ENCODE measurements around the gene DST.

DST gene

DNA sequence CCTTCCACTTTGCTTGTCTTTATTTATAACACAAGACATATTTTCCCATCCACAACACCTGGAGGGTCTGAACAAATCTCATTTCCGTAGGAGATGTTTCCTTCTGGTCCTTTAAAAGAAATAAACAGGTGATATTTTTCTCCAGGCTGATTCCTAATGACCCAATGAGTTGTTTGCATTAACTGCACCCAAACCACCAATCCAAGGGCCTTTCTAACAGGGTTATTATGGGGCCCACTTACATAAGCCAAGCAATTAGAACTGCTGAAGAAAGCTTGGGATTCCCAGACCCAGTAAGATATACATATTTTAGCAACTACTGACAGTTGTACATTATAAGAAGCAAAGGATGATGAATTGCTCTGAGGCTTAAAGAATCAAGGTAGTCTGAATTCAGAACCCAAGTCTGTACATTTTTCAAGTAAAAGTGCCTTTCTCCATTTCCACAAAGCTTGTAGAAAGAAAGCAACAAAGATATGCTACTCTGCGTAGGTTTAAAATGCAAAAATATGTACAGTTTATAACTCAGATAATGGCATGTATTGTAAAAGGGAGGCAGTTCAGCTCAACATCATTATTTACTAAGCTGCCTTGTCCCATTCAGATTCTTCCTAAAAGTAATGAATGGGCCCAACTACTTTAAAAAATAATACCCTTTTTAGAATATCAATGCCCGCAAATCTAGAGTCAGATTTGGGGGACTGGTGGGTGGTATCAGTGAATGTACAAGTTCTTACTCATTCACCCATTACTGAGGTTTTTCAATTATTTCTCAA lies 120.0 kb downstream of the DST start:
- Histone ChIP-seq H3K4me3 (ENCODE audit: low read length in 2 of 2) (no peak overlapping the region), H3K4me1 (ENCODE audit: control insufficient read depth in 2 of 2, insufficient read depth in 1 of 2, low read depth in 1 of 2, low read length in 2 of 2) (peaks cover 2 to 11% of the 10 kb centered on the region in 2 donors), H2BK120ac (ENCODE audit: low read depth, low read length) (no peak overlapping the region), H3K23ac (ENCODE audit: low read depth, low read length, poor library complexity) (no peak overlapping the region), H3K4me2 (ENCODE audit: insufficient read depth, low read length, poor library complexity, severe bottlenecking) (no peak overlapping the region), H2AFZ (ENCODE audit: low read length) (no peak overlapping the region), H2BK12ac (ENCODE audit: low read length) (no peak overlapping the region), H3K36me3 (replicated peaks in 1 of 2; ENCODE audit: control insufficient read depth in 2 of 2, insufficient read depth in 2 of 2, low read length in 2 of 2) (peaks cover 0 to 73% of the 10 kb centered on the region in 2 donors), H3K9ac (ENCODE audit: low read depth, low read length, poor library complexity) (no peak overlapping the region), H3K27me3 (ENCODE audit: control insufficient read depth in 3 of 3, insufficient read depth in 3 of 3, low read depth in 1 of 3, low read length in 3 of 3) (no peaks in the 10 kb centered on the region), H3K79me1 (ENCODE audit: low read depth, low read length) (no peaks in the 10 kb centered on the region), H2AK5ac (ENCODE audit: low read depth, low read length) (no peak overlapping the region), H3K14ac (ENCODE audit: low read length) (no peak overlapping the region), H3K9me3 (replicated peaks in 1 of 2; ENCODE audit: control insufficient read depth in 2 of 2, insufficient read depth in 1 of 2, low read depth in 1 of 2, low read length in 2 of 2) (peaks cover 0 to 9% of the 10 kb centered on the region in 2 donors), H3K4ac (ENCODE audit: low read length) (no peak overlapping the region), H3K27ac (replicated peaks; ENCODE audit: low read length) (no peak overlapping the region), H3K18ac (ENCODE audit: low read length) (no peak overlapping the region), H4K8ac (ENCODE audit: low read depth, low read length) (no peak overlapping the region), H4K91ac (ENCODE audit: low read depth, low read length, poor library complexity) (no peak overlapping the region), H2BK5ac (ENCODE audit: low read length) (no peak overlapping the region), H2BK15ac (ENCODE audit: low read length) (no peak overlapping the region)
- WGBS, 2 donors (ENCODE audit: extremely low coverage in 2 of 2, insufficient read length in 2 of 2, insufficient replicate concordance in 1 of 2) = no CpG with 5 or more reads among the region's 3 CpGs
- DNase-seq (ENCODE audit: low spot score) = no peak

- no peak overlapping the region for H2BK5ac ChIP-seq (ENCODE audit: low read length)
- no peak overlapping the region for H4K8ac ChIP-seq (ENCODE audit: low read depth, low read length)
- no peak overlapping the region for H3K27ac ChIP-seq (replicated peaks; ENCODE audit: low read length)
- no peak overlapping the region for H3K4me3 ChIP-seq (ENCODE audit: low read length in 2 of 2)
- no peaks in the 10 kb centered on the region for H3K79me1 ChIP-seq (ENCODE audit: low read depth, low read length)
- no peak overlapping the region for H2BK120ac ChIP-seq (ENCODE audit: low read depth, low read length)
- peaks cover 0 to 71% of the 10 kb centered on the region in 2 donors for H3K36me3 ChIP-seq (replicated peaks in 1 of 2; ENCODE audit: control insufficient read depth in 2 of 2, insufficient read depth in 2 of 2, low read length in 2 of 2)
- no peak overlapping the region for H3K9ac ChIP-seq (ENCODE audit: low read depth, low read length, poor library complexity)
- WGBS, 2 donors (ENCODE audit: extremely low coverage in 2 of 2, insufficient read length in 2 of 2, insufficient replicate concordance in 1 of 2) = no CpG with 5 or more reads among the region's 2 CpGs
- no peak overlapping the region for H4K91ac ChIP-seq (ENCODE audit: low read depth, low read length, poor library complexity)
- no peak for DNase-seq (ENCODE audit: low spot score)
- peaks cover 2 to 10% of the 10 kb centered on the region in 2 donors for H3K4me1 ChIP-seq (ENCODE audit: control insufficient read depth in 2 of 2, insufficient read depth in 1 of 2, low read depth in 1 of 2, low read length in 2 of 2)
- no peak overlapping the region for H2AK5ac ChIP-seq (ENCODE audit: low read depth, low read length)
- H3K4ac ChIP-seq (ENCODE audit: low read length) = no peak overlapping the region
- no peak overlapping the region for H3K23ac ChIP-seq (ENCODE audit: low read depth, low read length, poor library complexity)
- no peaks in the 10 kb centered on the region for H3K27me3 ChIP-seq (ENCODE audit: control insufficient read depth in 3 of 3, insufficient read depth in 3 of 3, low read depth in 1 of 3, low read length in 3 of 3)
- H3K9me3 ChIP-seq (replicated peaks in 1 of 2; ENCODE audit: control insufficient read depth in 2 of 2, insufficient read depth in 1 of 2, low read depth in 1 of 2, low read length in 2 of 2) = peaks cover 0 to 9% of the 10 kb centered on the region in 2 donors
- H2BK15ac ChIP-seq (ENCODE audit: low read length) = no peak overlapping the region
- no peak overlapping the region for H3K14ac ChIP-seq (ENCODE audit: low read length)
- no peak overlapping the region for H2BK12ac ChIP-seq (ENCODE audit: low read length)
- no peak overlapping the region for H3K18ac ChIP-seq (ENCODE audit: low read length)
- H2AFZ ChIP-seq (ENCODE audit: low read length) = no peak overlapping the region
- no peak overlapping the region for H3K4me2 ChIP-seq (ENCODE audit: insufficient read depth, low read length, poor library complexity, severe bottlenecking)
These were observed 120.7 kb downstream of the DST start for GRCh38 chr6:56521976-56522375.

GRCh38 chr6:56521454-56521853 lies 121.2 kb downstream of the DST start:
- WGBS, 2 donors (ENCODE audit: extremely low coverage in 2 of 2, insufficient read length in 2 of 2, insufficient replicate concordance in 1 of 2) = no CpG with 5 or more reads among the region's 2 CpGs
- no peak for DNase-seq (ENCODE audit: low spot score)
- Histone ChIP-seq H3K4ac (ENCODE audit: low read length) (no peak overlapping the region), H3K9me3 (replicated peaks in 1 of 2; ENCODE audit: control insufficient read depth in 2 of 2, insufficient read depth in 1 of 2, low read depth in 1 of 2, low read length in 2 of 2) (peaks cover 0 to 9% of the 10 kb centered on the region in 2 donors), H2AK5ac (ENCODE audit: low read depth, low read length) (no peak overlapping the region), H2BK15ac (ENCODE audit: low read length) (no peak overlapping the region), H3K9ac (ENCODE audit: low read depth, low read length, poor library complexity) (no peak overlapping the region), H3K27ac (replicated peaks; ENCODE audit: low read length) (no peak overlapping the region), H4K8ac (ENCODE audit: low read depth, low read length) (no peak overlapping the region), H3K18ac (ENCODE audit: low read length) (no peak overlapping the region), H2AFZ (ENCODE audit: low read length) (no peak overlapping the region), H2BK5ac (ENCODE audit: low read length) (no peak overlapping the region), H3K79me1 (ENCODE audit: low read depth, low read length) (no peaks in the 10 kb centered on the region), H3K36me3 (replicated peaks in 1 of 2; ENCODE audit: control insufficient read depth in 2 of 2, insufficient read depth in 2 of 2, low read length in 2 of 2) (peaks cover 0 to 71% of the 10 kb centered on the region in 2 donors), H2BK12ac (ENCODE audit: low read length) (no peak overlapping the region), H3K23ac (ENCODE audit: low read depth, low read length, poor library complexity) (no peak overlapping the region), H3K27me3 (ENCODE audit: control insufficient read depth in 3 of 3, insufficient read depth in 3 of 3, low read depth in 1 of 3, low read length in 3 of 3) (no peaks in the 10 kb centered on the region), H3K4me2 (ENCODE audit: insufficient read depth, low read length, poor library complexity, severe bottlenecking) (no peak overlapping the region), H2BK120ac (ENCODE audit: low read depth, low read length) (no peak overlapping the region), H3K14ac (ENCODE audit: low read length) (no peak overlapping the region), H4K91ac (ENCODE audit: low read depth, low read length, poor library complexity) (no peak overlapping the region), H3K4me1 (ENCODE audit: control insufficient read depth in 2 of 2, insufficient read depth in 1 of 2, low read depth in 1 of 2, low read length in 2 of 2) (peaks cover 2 to 8% of the 10 kb centered on the region in 2 donors), H3K4me3 (ENCODE audit: low read length in 2 of 2) (no peak overlapping the region)

DNA sequence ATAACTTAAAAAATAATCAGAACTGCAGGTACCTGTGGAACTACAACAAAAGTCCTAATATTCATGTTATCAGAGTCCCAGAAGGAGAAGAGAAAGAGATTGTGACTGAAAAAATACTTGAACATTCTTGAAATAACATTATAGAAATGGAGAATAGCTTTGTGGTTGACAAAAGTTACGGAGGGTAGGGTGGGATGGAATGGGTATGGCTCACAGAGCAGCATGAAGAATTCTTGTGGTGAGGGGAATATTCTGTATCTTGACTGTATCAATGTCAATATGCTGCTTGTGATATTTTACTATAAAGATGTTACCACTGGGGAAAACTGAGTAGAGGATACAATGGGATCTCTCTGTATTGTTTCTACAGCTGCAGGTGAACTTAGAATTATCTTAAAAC lies 122.5 kb downstream of the DST start:
- Histone ChIP-seq H2AFZ (ENCODE audit: low read length) (no peak overlapping the region), H3K27ac (replicated peaks; ENCODE audit: low read length) (no peak overlapping the region), H2BK12ac (ENCODE audit: low read length) (no peak overlapping the region), H2AK5ac (ENCODE audit: low read depth, low read length) (no peak overlapping the region), H3K9me3 (replicated peaks in 1 of 2; ENCODE audit: control insufficient read depth in 2 of 2, insufficient read depth in 1 of 2, low read depth in 1 of 2, low read length in 2 of 2) (peaks cover 0 to 9% of the 10 kb centered on the region in 2 donors), H3K79me1 (ENCODE audit: low read depth, low read length) (no peaks in the 10 kb centered on the region), H2BK15ac (ENCODE audit: low read length) (no peak overlapping the region), H4K8ac (ENCODE audit: low read depth, low read length) (no peak overlapping the region), H3K14ac (ENCODE audit: low read length) (no peak overlapping the region), H3K4me1 (ENCODE audit: control insufficient read depth in 2 of 2, insufficient read depth in 1 of 2, low read depth in 1 of 2, low read length in 2 of 2) (peaks cover 0 to 2% of the 10 kb centered on the region in 2 donors), H3K4me2 (ENCODE audit: insufficient read depth, low read length, poor library complexity, severe bottlenecking) (no peak overlapping the region), H3K23ac (ENCODE audit: low read depth, low read length, poor library complexity) (no peak overlapping the region), H3K4me3 (ENCODE audit: low read length in 2 of 2) (no peak overlapping the region), H3K18ac (ENCODE audit: low read length) (no peak overlapping the region), H3K27me3 (ENCODE audit: control insufficient read depth in 3 of 3, insufficient read depth in 3 of 3, low read depth in 1 of 3, low read length in 3 of 3) (no peaks in the 10 kb centered on the region), H4K91ac (ENCODE audit: low read depth, low read length, poor library complexity) (no peak overlapping the region), H3K9ac (ENCODE audit: low read depth, low read length, poor library complexity) (no peak overlapping the region), H3K4ac (ENCODE audit: low read length) (no peak overlapping the region), H3K36me3 (replicated peaks in 1 of 2; ENCODE audit: control insufficient read depth in 2 of 2, insufficient read depth in 2 of 2, low read length in 2 of 2) (peaks cover 1 to 69% of the 10 kb centered on the region in 2 donors), H2BK5ac (ENCODE audit: low read length) (no peak overlapping the region), H2BK120ac (ENCODE audit: low read depth, low read length) (no peak overlapping the region)
- no peak for DNase-seq (ENCODE audit: low spot score)
- WGBS, 2 donors (ENCODE audit: extremely low coverage in 2 of 2, insufficient read length in 2 of 2, insufficient replicate concordance in 1 of 2) = no CpG with 5 or more reads among the region's 1 CpG

Measured in neuronal stem cell (in vitro differentiated cells).